ENCODE measurements around the gene WBP2NL. TPM values are rescaled to one million over a fixed set of nuclear protein-coding genes. Genes with fewer than 3 reads are reported as not detected.
A peak's percentile ranks its signal among the peaks of the same experiment; 100 is the strongest.

WBP2NL gene
- total RNA-seq, 1 donor from 2014 or later, result not detected

GRCh38 chr22:41976070-41976901 lies 22.3 kb upstream of the WBP2NL start:
- Mint-ChIP-seq H3K9me3 (peaks cover 3% of the 10 kb centered on the region), H3K4me1 (peaks cover 25% of the 10 kb centered on the region), H3K4me3 (peak overlapping the region; percentile 89), H3K36me3 (peaks cover 5% of the 10 kb centered on the region), H3K27ac (peak overlapping the region; percentile 57), H3K27me3 (ENCODE audit: insufficient read depth, low read depth) (peaks cover 24% of the 10 kb centered on the region)
- peak overlapping the region; percentile 99 for H2AFZ ChIP-seq (replicated peaks)
- H3K9me3 ChIP-seq (ENCODE audit: low read depth), result no peaks in the 10 kb centered on the region
- H3K9ac ChIP-seq, result no peak overlapping the region
- peaks cover 4% of the 10 kb centered on the region for H4K20me1 ChIP-seq (ENCODE audit: low read depth)
- TF ChIP-seq CTCF (IDR thresholded peaks at IDR 0.05) (no peak), EZH2phosphoT487 (IDR thresholded peaks at IDR 0.05) (peak; percentile 54)
- H3K4me1 ChIP-seq, result peaks cover 10% of the 10 kb centered on the region
- DNase-seq (ENCODE audit: low spot score), result peak; percentile 81
- peaks cover 15% of the 10 kb centered on the region for H3F3A ChIP-seq (ENCODE audit: low read depth)
- no peak overlapping the region for H3K27ac ChIP-seq
- H3K79me2 ChIP-seq (ENCODE audit: low read depth), result no peaks in the 10 kb centered on the region
- no peaks in the 10 kb centered on the region for H3K36me3 ChIP-seq
- H3K4me3 ChIP-seq, result peak overlapping the region; percentile 80
- peaks cover 57% of the 10 kb centered on the region for H3K27me3 ChIP-seq
- H3K4me2 ChIP-seq, result peak overlapping the region; percentile 97

- H3K27ac Mint-ChIP-seq, result peak overlapping the region; percentile 29
- peaks cover 26% of the 10 kb centered on the region for H3K4me1 Mint-ChIP-seq
- H3K36me3 ChIP-seq, result no peaks in the 10 kb centered on the region
- peak overlapping the region; percentile 93 for H2AFZ ChIP-seq (replicated peaks)
- TF ChIP-seq CTCF (IDR thresholded peaks at IDR 0.05), result no peak
- no peak for TF ChIP-seq EZH2phosphoT487 (IDR thresholded peaks at IDR 0.05)
- TF ChIP-seq EZH2 (IDR thresholded peaks at IDR 0.05), result no peak
- H4K20me1 ChIP-seq (ENCODE audit: low read depth), result peaks cover 4% of the 10 kb centered on the region
- H3F3A ChIP-seq (ENCODE audit: low read depth), result peaks cover 15% of the 10 kb centered on the region
- no peaks in the 10 kb centered on the region for H3K9me3 ChIP-seq (ENCODE audit: low read depth)
- H3K9ac ChIP-seq, result peak overlapping the region; percentile 19
- peak overlapping the region; percentile 100 for H3K4me2 ChIP-seq
- H3K27me3 ChIP-seq, result peaks cover 57% of the 10 kb centered on the region
- no peaks in the 10 kb centered on the region for H3K79me2 ChIP-seq (ENCODE audit: low read depth)
- peak overlapping the region; percentile 84 for H3K4me3 Mint-ChIP-seq
- H3K9me3 Mint-ChIP-seq, result peaks cover 3% of the 10 kb centered on the region
- H3K27ac ChIP-seq, result no peak overlapping the region
- H3K27me3 Mint-ChIP-seq (ENCODE audit: insufficient read depth, low read depth), result peaks cover 24% of the 10 kb centered on the region
- peaks cover 10% of the 10 kb centered on the region for H3K4me1 ChIP-seq
- H3K4me3 ChIP-seq, result peak overlapping the region; percentile 87
- peaks cover 9% of the 10 kb centered on the region for H3K36me3 Mint-ChIP-seq
- peak; percentile 42 for DNase-seq (ENCODE audit: low spot score)
Measured at GRCh38 chr22:41976961-41977566, 21.5 kb upstream of the WBP2NL start.

- TF ChIP-seq EZH2 (IDR thresholded peaks at IDR 0.05) (no peak), EZH2phosphoT487 (IDR thresholded peaks at IDR 0.05) (no peak), CTCF (IDR thresholded peaks at IDR 0.05) (no peak)
- H3K27me3 Mint-ChIP-seq (ENCODE audit: insufficient read depth, low read depth), result peaks cover 23% of the 10 kb centered on the region
- H3K36me3 Mint-ChIP-seq, result peaks cover 7% of the 10 kb centered on the region
- Histone ChIP-seq H3K36me3 (no peaks in the 10 kb centered on the region), H3F3A (ENCODE audit: low read depth) (peaks cover 15% of the 10 kb centered on the region), H3K9me3 (ENCODE audit: low read depth) (no peaks in the 10 kb centered on the region), H3K27ac (no peak overlapping the region), H2AFZ (replicated peaks) (no peak overlapping the region), H4K20me1 (ENCODE audit: low read depth) (peaks cover 4% of the 10 kb centered on the region), H3K27me3 (peaks cover 47% of the 10 kb centered on the region), H3K4me3 (no peak overlapping the region), H3K4me2 (no peak overlapping the region), H3K9ac (no peak overlapping the region), H3K79me2 (ENCODE audit: low read depth) (no peaks in the 10 kb centered on the region), H3K4me1 (peaks cover 10% of the 10 kb centered on the region)
- no peak overlapping the region for H3K27ac Mint-ChIP-seq
- no peak for DNase-seq (ENCODE audit: low spot score)
- H3K4me3 Mint-ChIP-seq, result peak overlapping the region; percentile 14
- peaks cover 26% of the 10 kb centered on the region for H3K4me1 Mint-ChIP-seq
- peaks cover 3% of the 10 kb centered on the region for H3K9me3 Mint-ChIP-seq
Measured at GRCh38 chr22:41978732-41979131, 19.9 kb upstream of the WBP2NL start.

Data from neural progenitor cell (in vitro differentiated cells).